Keratinocyte (primary cell): ENCODE data around the gene LYPD5. TPM values are rescaled to one million over a fixed set of nuclear protein-coding genes. Genes with fewer than 3 reads are reported as not detected.
"Not testable (repeated sequence)": the region's sequence is repeated elsewhere in the genome, so short reads cannot be mapped to it uniquely, and the experiment has no call there.

ENCODE experiments used
- DNase-seq: peaks from one replicate; pipeline ENCODE4 v3.0.0-alpha.2; 2011; ENCODE audit warnings: low read depth, missing footprints, low spot score
- FAIRE-seq: peaks from 2 replicates; lab custom pipeline; 2011; peaks lifted over from hg19 to GRCh38; lab: Jason Lieb, UNC
- H2AFZ ChIP-seq: 2 replicates; pipeline ENCODE4 v1.6.0; 2012; ENCODE audit warnings: low read length, control low read depth, inconsistent platforms; ENCODE audit not compliant: control insufficient read depth
- H3K27ac ChIP-seq: 2 replicates; pipeline ENCODE4 v1.5.1; 2011; ENCODE audit warnings: low read length; ENCODE audit not compliant: control insufficient read depth, insufficient read depth
- H3K27me3 ChIP-seq: 3 replicates; pipeline ENCODE4 v1.6.0; 2011; ENCODE audit warnings: low read length; ENCODE audit not compliant: control insufficient read depth, insufficient read depth; ENCODE audit errors: extremely low read depth
- H3K36me3 ChIP-seq, 2 experiments: 2 replicates in 1 of 2; 3 replicates in 1 of 2; pipeline ENCODE4 v1.5.1; 2011; ENCODE audit warnings: low read length in 2 of 2, mild to moderate bottlenecking in 1 of 2; ENCODE audit not compliant: control insufficient read depth in 2 of 2, insufficient read depth in 2 of 2; ENCODE audit errors: extremely low read depth in 1 of 2
- H3K4me1 ChIP-seq: 3 replicates; pipeline ENCODE4 v1.5.1; 2011; ENCODE audit warnings: low read length; ENCODE audit not compliant: control insufficient read depth, insufficient read depth; ENCODE audit errors: extremely low read depth
- H3K4me2 ChIP-seq: 3 replicates; pipeline ENCODE4 v1.6.0; 2011; ENCODE audit warnings: low read depth, low read length; ENCODE audit not compliant: control insufficient read depth, insufficient read depth; ENCODE audit errors: extremely low read depth
- H3K4me3 ChIP-seq, 3 experiments: fragments of 200-600 bp in 1 of 3; sonication (generic) in 1 of 3; 2 replicates in 2 of 3; 3 replicates in 1 of 3; pipeline ENCODE4 v1.5.1; 2011 to 2016; ENCODE audit warnings: low read length in 3 of 3, mild to moderate bottlenecking in 3 of 3, control low read depth in 2 of 3, inconsistent platforms in 1 of 3, low read depth in 1 of 3, mixed read lengths in 1 of 3, mixed run types in 1 of 3, moderate library complexity in 1 of 3; ENCODE audit not compliant: control insufficient read depth in 2 of 3, insufficient read depth in 2 of 3; ENCODE audit errors: extremely low read depth in 1 of 3
- H3K79me2 ChIP-seq: 2 replicates; pipeline ENCODE4 v1.6.0; 2012; ENCODE audit warnings: low read length; ENCODE audit not compliant: control insufficient read depth, insufficient read depth
- H3K9ac ChIP-seq: 3 replicates; pipeline ENCODE4 v1.6.0; 2011; ENCODE audit warnings: low read length; ENCODE audit not compliant: control insufficient read depth, insufficient read depth; ENCODE audit errors: extremely low read depth
- H3K9me1 ChIP-seq: 3 replicates; pipeline ENCODE4 v1.6.0; 2011; ENCODE audit warnings: low read length; ENCODE audit not compliant: control insufficient read depth, insufficient read depth; ENCODE audit errors: extremely low read depth
- H3K9me3 ChIP-seq: 2 replicates; pipeline ENCODE4 v1.5.1; 2012; ENCODE audit warnings: low read depth, low read length; ENCODE audit not compliant: control insufficient read depth
- H4K20me1 ChIP-seq: 3 replicates; pipeline ENCODE4 v1.6.0; 2011; ENCODE audit warnings: low read length; ENCODE audit not compliant: control insufficient read depth, insufficient read depth; ENCODE audit errors: extremely low read depth
- CTCF ChIP-seq, 3 experiments: IDR thresholded peaks in 1 of 3; conservative IDR thresholded peaks in 1 of 3; optimal IDR thresholded peaks in 1 of 3; 2 replicates in 2 of 3; 3 replicates in 1 of 3; pipeline versions ENCODE3 to v1.5.1; 2011; ENCODE audit warnings: low read length in 3 of 3, mild to moderate bottlenecking in 3 of 3, moderate library complexity in 2 of 3, control low read depth in 1 of 3, inconsistent platforms in 1 of 3; ENCODE audit not compliant: insufficient read depth in 2 of 3; ENCODE audit errors: extremely low read depth in 1 of 3
- EZH2 ChIP-seq: IDR thresholded peaks from one replicate; pipeline ENCODE4 v1.6.1; 2012; ENCODE audit warnings: inconsistent platforms, mild to moderate bottlenecking, low read length, moderate library complexity
- dilution Hi-C: fragments of 300-500 bp; cut with MboI; formaldehyde crosslinking; loops from one replicate; pipeline ENCODE4 v1.7.0; 2020; ENCODE audit warnings: low sequenced_read_pairs; ENCODE audit not compliant: extremely low pct_ligation_motif_present
- polyA plus RNA-seq, 5 experiments: library from polyadenylated mRNA; depleted of rRNA in 3 of 5; stranded (reverse) in 3 of 5; stranded (forward) in 1 of 5; unstranded in 1 of 5; fragments of >200 nt; gene quantifications; 1 replicate in 1 of 5; 2 replicates in 3 of 5; 3 replicates in 1 of 5; pipeline versions ENCODE4 v1.2.1 to v1.2.3, GENCODE V29; 2011 to 2012; ENCODE audit warnings: missing spikeins in 2 of 5, low read depth in 1 of 5, low replicate concordance in 1 of 5

Gene LYPD5
- polyA plus RNA-seq, 1 donor (not counting 4 experiments of a cell fraction or from before 2014, with no cell fraction given), result 4.2 TPM

- Histone ChIP-seq H3K4me3 (no peak overlapping the region), H3K9me3 (no peaks in the 10 kb centered on the region), H4K20me1 (no peaks in the 10 kb centered on the region), H3K9ac (peak overlapping the region; percentile 3), H3K27me3 (no peaks in the 10 kb centered on the region), H3K4me2 (no peak overlapping the region), H2AFZ (no peak overlapping the region), H3K36me3 (peaks cover 0 to 4% of the 10 kb centered on the region in 2 experiments), H3K4me1 (peaks cover 25% of the 10 kb centered on the region), H3K27ac (peak overlapping the region; percentile 84), H3K9me1 (no peaks in the 10 kb centered on the region), H3K79me2 (no peaks in the 10 kb centered on the region)
- TF ChIP-seq EZH2 (no peak), CTCF (optimal IDR thresholded peaks at IDR 0.05 in 1 of 3, IDR thresholded peaks at IDR 0.05 in 1 of 3, conservative IDR thresholded peaks at IDR 0.05 in 1 of 3; ENCODE audit: extremely low read depth in 1 of 3, insufficient read depth in 2 of 3, low read length in 3 of 3) (peak in 1 of 3 experiments; percentile 10)
- dilution Hi-C loops, result no loop called here
- no peak for DNase-seq
- FAIRE-seq, result no peak
Measured at GRCh38 chr19:43766755-43767043, 35.5 kb downstream of the LYPD5 start.

GRCh38 chr19:43765109-43765876, 37.0 kb downstream of the LYPD5 start:
- H3K9me1 ChIP-seq, result no peaks in the 10 kb centered on the region
- H3K27me3 ChIP-seq, result no peaks in the 10 kb centered on the region
- peak; percentile 95 for DNase-seq
- H3K4me3 ChIP-seq, result no peak overlapping the region
- peak overlapping the region; percentile 67 for H3K4me2 ChIP-seq
- no peaks in the 10 kb centered on the region for H3K9me3 ChIP-seq
- H3K79me2 ChIP-seq, result no peaks in the 10 kb centered on the region
- H4K20me1 ChIP-seq, result no peaks in the 10 kb centered on the region
- H3K9ac ChIP-seq, result peak overlapping the region; percentile 65
- FAIRE-seq, result peak; percentile 98
- H3K4me1 ChIP-seq, result peaks cover 25% of the 10 kb centered on the region
- TF ChIP-seq CTCF (optimal IDR thresholded peaks at IDR 0.05 in 1 of 3, IDR thresholded peaks at IDR 0.05 in 1 of 3, conservative IDR thresholded peaks at IDR 0.05 in 1 of 3; ENCODE audit: extremely low read depth in 1 of 3, insufficient read depth in 2 of 3, low read length in 3 of 3) (no peak), EZH2 (no peak)
- peak overlapping the region; percentile 5 for H2AFZ ChIP-seq
- peaks cover 0 to 4% of the 10 kb centered on the region in 2 experiments for H3K36me3 ChIP-seq
- dilution Hi-C loops, result no loop called here
- peak overlapping the region; percentile 84 for H3K27ac ChIP-seq

GRCh38 chr19:43764684-43765083, 37.6 kb downstream of the LYPD5 start:
- Histone ChIP-seq H2AFZ (peak overlapping the region; percentile 5), H3K27ac (peak overlapping the region; percentile 84), H3K4me2 (peak overlapping the region; percentile 67), H3K9ac (peak overlapping the region; percentile 65), H3K4me1 (peaks cover 25% of the 10 kb centered on the region)
- H3K27me3 ChIP-seq, H3K9me3 ChIP-seq, FAIRE-seq, H3K4me3 ChIP-seq, H3K36me3 ChIP-seq, H4K20me1 ChIP-seq, dilution Hi-C loops, H3K9me1 ChIP-seq, DNase-seq, H3K79me2 ChIP-seq: not testable (repeated sequence)
